ENCODE data around the gene UNC50. TPM values are rescaled to one million over a fixed set of nuclear protein-coding genes. Genes with fewer than 3 reads are reported as not detected.

UNC50 gene
- total and polyA plus RNA-seq, 7 donors, result 19.9 to 48.5 (median 26.6) TPM

DNA sequence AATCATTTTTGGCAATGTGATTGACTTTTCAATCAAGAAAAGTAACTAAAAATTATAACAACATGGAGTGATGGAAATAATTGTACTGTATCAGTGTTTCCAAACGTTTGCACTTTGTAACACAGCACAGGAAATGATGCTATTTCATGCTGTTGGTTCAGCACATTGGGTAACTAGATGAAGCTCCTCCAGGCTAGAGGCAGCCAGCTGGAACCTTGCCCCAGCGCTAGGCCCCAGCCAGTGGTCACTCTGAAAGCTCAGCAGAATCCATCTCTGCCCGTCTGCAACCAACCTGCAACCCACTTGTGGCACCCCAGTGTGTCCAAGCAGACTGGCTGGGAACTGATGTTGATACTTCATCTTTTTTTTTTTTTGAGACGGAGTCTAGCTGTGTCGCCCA, 15.3 kb downstream of the UNC50 start:
- ATAC-seq (peak; percentile 51 to 87 (median 68)), DNase-seq (peak; percentile 62 to 84)
- no peak overlapping the region for H3K27ac ChIP-seq
- TF ChIP-seq, protein P1, sequence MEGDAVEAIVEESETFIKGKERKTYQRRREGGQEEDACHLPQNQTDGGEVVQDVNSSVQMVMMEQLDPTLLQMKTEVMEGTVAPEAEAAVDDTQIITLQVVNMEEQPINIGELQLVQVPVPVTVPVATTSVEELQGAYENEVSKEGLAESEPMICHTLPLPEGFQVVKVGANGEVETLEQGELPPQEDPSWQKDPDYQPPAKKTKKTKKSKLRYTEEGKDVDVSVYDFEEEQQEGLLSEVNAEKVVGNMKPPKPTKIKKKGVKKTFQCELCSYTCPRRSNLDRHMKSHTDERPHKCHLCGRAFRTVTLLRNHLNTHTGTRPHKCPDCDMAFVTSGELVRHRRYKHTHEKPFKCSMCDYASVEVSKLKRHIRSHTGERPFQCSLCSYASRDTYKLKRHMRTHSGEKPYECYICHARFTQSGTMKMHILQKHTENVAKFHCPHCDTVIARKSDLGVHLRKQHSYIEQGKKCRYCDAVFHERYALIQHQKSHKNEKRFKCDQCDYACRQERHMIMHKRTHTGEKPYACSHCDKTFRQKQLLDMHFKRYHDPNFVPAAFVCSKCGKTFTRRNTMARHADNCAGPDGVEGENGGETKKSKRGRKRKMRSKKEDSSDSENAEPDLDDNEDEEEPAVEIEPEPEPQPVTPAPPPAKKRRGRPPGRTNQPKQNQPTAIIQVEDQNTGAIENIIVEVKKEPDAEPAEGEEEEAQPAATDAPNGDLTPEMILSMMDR (IDR thresholded peaks at IDR 0.05), result no peak
- 55 to 64% (median 57%) methylated on average over 5 of the region's 5 CpGs for whole genome bisulfite sequencing, 3 donors
- no peaks in the 10 kb centered on the region for H3K9me3 ChIP-seq
- peaks cover 6% of the 10 kb centered on the region for H3K4me1 ChIP-seq
- no peak overlapping the region for H3K4me3 ChIP-seq
- intact Hi-C loops (cut with DNase I), result no loop called here
- H3K27me3 ChIP-seq (ENCODE audit: insufficient read depth in 3 of 3, low read length in 2 of 3), result no peaks in the 10 kb centered on the region
- H3K36me3 ChIP-seq (ENCODE audit: insufficient read depth in 1 of 2, low read depth in 1 of 2), result peaks cover 0 to 47% of the 10 kb centered on the region in 2 donors

DNA sequence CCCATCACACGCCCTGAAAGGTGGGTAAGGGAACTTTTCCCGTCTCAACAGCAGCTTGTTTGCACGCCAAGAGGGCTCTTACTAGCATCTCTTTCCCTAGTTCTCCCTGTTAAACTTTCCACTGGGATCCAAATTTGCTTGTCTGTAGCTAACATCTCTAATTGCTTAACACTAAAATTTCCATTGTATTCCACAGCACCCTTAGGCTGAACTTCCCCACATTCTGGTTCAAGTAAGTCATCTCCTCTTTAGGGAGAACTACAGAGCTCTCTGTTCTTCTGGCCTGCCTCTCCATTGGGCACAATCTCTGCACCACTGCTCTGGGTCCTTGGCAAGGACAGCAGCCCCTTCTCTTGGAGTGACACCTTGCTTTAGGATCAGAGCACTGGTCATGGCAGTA, 24.0 kb downstream of the UNC50 start:
- Histone ChIP-seq H3K27ac (no peak overlapping the region), H3K36me3 (ENCODE audit: insufficient read depth in 1 of 2, low read depth in 1 of 2) (peaks cover 8 to 66% of the 10 kb centered on the region in 2 donors), H3K27me3 (ENCODE audit: insufficient read depth in 3 of 3, low read length in 2 of 3) (no peaks in the 10 kb centered on the region), H3K4me1 (no peaks in the 10 kb centered on the region), H3K4me3 (no peak overlapping the region), H3K9me3 (no peaks in the 10 kb centered on the region)
- ATAC-seq (no peak), DNase-seq (no peak)
- 90 to 94% (median 91%) methylated on average over 3 of the region's 3 CpGs for WGBS, 3 donors
- TF ChIP-seq, protein P1 (IDR thresholded peaks at IDR 0.05), result no peak
- intact Hi-C loops (cut with DNase I), result no loop called here

DNA sequence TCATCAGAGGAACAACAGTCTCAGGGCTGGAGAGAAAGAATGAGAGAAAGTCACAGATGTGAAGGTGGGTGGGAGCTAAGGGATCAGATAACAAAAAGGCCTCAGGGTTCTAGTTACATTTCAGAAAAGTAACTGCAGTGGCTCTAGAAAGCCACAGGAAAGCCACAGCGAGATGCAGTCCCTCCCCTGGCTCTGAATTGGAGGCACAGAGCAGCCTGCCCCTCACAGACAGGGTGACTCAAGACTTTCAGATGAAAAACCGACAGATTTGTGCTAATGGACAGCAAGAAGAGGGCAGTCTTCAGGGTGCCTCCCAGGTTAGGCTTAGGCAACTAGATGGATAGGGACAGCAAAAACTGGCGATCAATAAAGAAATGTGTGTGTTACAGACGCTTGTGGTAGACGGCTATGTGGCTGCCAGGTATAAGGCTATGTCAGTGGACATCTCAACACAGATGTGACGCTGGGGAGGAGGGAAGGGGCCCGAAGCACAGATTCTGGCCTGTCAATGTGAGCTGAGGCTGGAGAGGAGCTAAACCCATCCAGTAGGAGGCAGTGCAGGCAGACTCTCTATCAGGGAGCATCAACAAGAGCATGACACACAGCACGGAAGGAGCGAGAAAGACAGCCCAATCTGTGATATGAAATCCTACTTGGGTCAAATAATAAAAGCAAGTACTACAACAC, 26.2 kb downstream of the UNC50 start:
- 68 to 70% (median 70%) methylated on average over 9 of the region's 9 CpGs for WGBS, 3 donors

DNA sequence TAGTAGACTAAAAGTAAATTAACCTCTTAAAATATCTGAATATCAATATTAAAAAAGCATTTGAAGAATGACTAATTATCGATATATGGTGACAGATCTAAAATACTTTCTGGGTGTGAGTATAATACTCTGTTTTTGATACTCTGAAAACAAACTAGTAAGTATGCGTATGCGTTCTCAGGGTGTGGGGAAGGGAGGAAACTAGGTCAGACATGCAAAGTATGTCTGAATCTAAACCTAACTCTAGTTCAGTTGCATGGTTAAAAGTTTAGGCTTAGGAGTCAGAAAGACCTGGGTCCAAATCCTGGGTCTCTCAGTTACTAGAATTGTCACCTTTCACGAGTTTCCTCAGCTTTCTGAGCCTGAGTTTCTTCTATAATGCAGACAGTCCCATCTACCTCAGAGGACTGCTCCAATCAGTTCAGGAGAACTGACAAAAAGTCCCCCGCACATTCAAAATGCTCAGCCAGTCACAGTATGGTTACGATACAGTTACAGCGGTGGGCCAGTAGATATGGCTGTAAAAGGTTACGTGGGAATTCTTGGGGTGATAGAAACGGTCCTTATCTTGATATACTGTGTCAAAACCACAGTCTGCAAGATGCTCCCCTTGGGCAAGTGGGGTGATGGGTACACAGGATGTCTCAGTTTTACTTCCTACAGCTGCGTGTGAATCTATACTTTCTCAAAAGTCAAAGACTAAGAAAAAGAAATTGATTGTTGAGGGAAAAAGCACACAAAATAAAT, 29.2 kb downstream of the UNC50 start:
- intact Hi-C loops (cut with DNase I), result no loop called here
- peaks cover 6 to 86% of the 10 kb centered on the region in 2 donors for H3K36me3 ChIP-seq (ENCODE audit: insufficient read depth in 1 of 2, low read depth in 1 of 2)
- WGBS, 3 donors, result 81 to 90% (median 85%) methylated on average over 10 of the region's 10 CpGs
- no peak overlapping the region for H3K4me3 ChIP-seq
- H3K27me3 ChIP-seq (ENCODE audit: insufficient read depth in 3 of 3, low read length in 2 of 3), result no peaks in the 10 kb centered on the region
- H3K27ac ChIP-seq, result no peak overlapping the region
- no peak for ATAC-seq
- no peak for DNase-seq
- no peaks in the 10 kb centered on the region for H3K4me1 ChIP-seq
- TF ChIP-seq, protein P1 (IDR thresholded peaks at IDR 0.05), result no peak
- no peaks in the 10 kb centered on the region for H3K9me3 ChIP-seq

More for the DNA sequence above, 26.2 kb downstream of the UNC50 start:
- Histone ChIP-seq H3K27ac (no peak overlapping the region), H3K36me3 (ENCODE audit: insufficient read depth in 1 of 2, low read depth in 1 of 2) (peaks cover 8 to 86% of the 10 kb centered on the region in 2 donors), H3K4me3 (no peak overlapping the region), H3K4me1 (no peaks in the 10 kb centered on the region), H3K27me3 (ENCODE audit: insufficient read depth in 3 of 3, low read length in 2 of 3) (no peaks in the 10 kb centered on the region), H3K9me3 (no peaks in the 10 kb centered on the region)
- ATAC-seq (no peak), DNase-seq (no peak)
- TF ChIP-seq, protein P1 (IDR thresholded peaks at IDR 0.05), result no peak
- intact Hi-C loops (cut with DNase I), result no loop called here
